ENCODE results near the gene OAT.

The OAT gene

GRCh38 chr10:124422742-124423141 lies 4.0 kb upstream of the OAT start:
- DNase-seq = no peak
- Histone ChIP-seq H3K36me3 (no peaks in the 10 kb centered on the region), H3K9me3 (no peaks in the 10 kb centered on the region), H3K4me1 (no peaks in the 10 kb centered on the region), H3K27me3 (no peaks in the 10 kb centered on the region), H3K4me3 (ENCODE audit: low read depth, low read length) (no peak overlapping the region)
- TF ChIP-seq CTCF (IDR thresholded peaks at IDR 0.05; ENCODE audit: low read depth, low read length) = no peak

GRCh38 chr10:124420254-124420653 lies 1.5 kb upstream of the OAT start:
- Histone ChIP-seq H3K27me3 (no peaks in the 10 kb centered on the region), H3K9me3 (no peaks in the 10 kb centered on the region), H3K4me3 (ENCODE audit: low read depth, low read length) (no peak overlapping the region), H3K36me3 (no peaks in the 10 kb centered on the region), H3K4me1 (no peaks in the 10 kb centered on the region)
- no peak for DNase-seq
- TF ChIP-seq CTCF (IDR thresholded peaks at IDR 0.05; ENCODE audit: low read depth, low read length) = no peak

GRCh38 chr10:124419635-124420034 lies 912 bp upstream of the OAT start:
- no peaks in the 10 kb centered on the region for H3K4me1 ChIP-seq
- no peaks in the 10 kb centered on the region for H3K27me3 ChIP-seq
- no peak overlapping the region; the same call in 1 of the 2 replicates for H3K4me3 ChIP-seq (ENCODE audit: low read depth, low read length)
- no peaks in the 10 kb centered on the region for H3K9me3 ChIP-seq
- no peak for TF ChIP-seq CTCF (IDR thresholded peaks at IDR 0.05; ENCODE audit: low read depth, low read length)
- DNase-seq = no peak
- no peaks in the 10 kb centered on the region for H3K36me3 ChIP-seq

- H3K9me3 ChIP-seq = no peaks in the 10 kb centered on the region
- peak overlapping the region; percentile 69 for H3K4me3 ChIP-seq (ENCODE audit: low read depth, low read length)
- no peaks in the 10 kb centered on the region for H3K27me3 ChIP-seq
- H3K4me1 ChIP-seq = no peaks in the 10 kb centered on the region
- H3K36me3 ChIP-seq = no peaks in the 10 kb centered on the region
- no peak for TF ChIP-seq CTCF (IDR thresholded peaks at IDR 0.05; ENCODE audit: low read depth, low read length)
- DNase-seq = peak; percentile 72
Measured at GRCh38 chr10:124417895-124418725, 613 bp downstream of the OAT start.

GRCh38 chr10:124416733-124417132 lies 2.0 kb downstream of the OAT start:
- H3K4me3 ChIP-seq (ENCODE audit: low read depth, low read length) = no peak overlapping the region
- TF ChIP-seq CTCF (IDR thresholded peaks at IDR 0.05; ENCODE audit: low read depth, low read length) = no peak
- H3K9me3 ChIP-seq = no peaks in the 10 kb centered on the region
- no peaks in the 10 kb centered on the region for H3K4me1 ChIP-seq
- DNase-seq = no peak
- H3K36me3 ChIP-seq = no peaks in the 10 kb centered on the region
- H3K27me3 ChIP-seq = no peaks in the 10 kb centered on the region

GRCh38 chr10:124415210-124415609 lies 3.5 kb downstream of the OAT start:
- Histone ChIP-seq H3K36me3 (no peaks in the 10 kb centered on the region), H3K9me3 (no peaks in the 10 kb centered on the region), H3K4me3 (ENCODE audit: low read depth, low read length) (no peak overlapping the region), H3K27me3 (no peaks in the 10 kb centered on the region), H3K4me1 (no peaks in the 10 kb centered on the region)
- no peak for DNase-seq
- no peak for TF ChIP-seq CTCF (IDR thresholded peaks at IDR 0.05; ENCODE audit: low read depth, low read length)
